ENCODE measurements around the gene GNAI3.

The GNAI3 gene

DNA sequence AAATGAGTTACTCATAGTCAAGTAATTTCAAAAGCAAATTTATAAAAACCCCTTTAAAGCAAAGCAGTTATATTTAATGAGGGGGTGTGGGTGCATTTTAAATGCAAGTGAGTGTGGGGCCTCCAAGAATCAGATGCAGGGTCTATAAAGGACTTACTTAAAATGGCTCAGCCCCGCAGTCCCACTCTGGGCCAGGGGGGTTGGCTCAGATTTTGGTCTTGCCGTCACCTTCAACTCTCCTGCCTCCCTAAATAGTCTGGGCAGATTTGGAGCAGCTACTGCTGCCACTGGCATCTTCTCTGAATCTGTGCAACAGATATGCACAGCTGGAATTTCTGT is 87.4 kb downstream of the GNAI3 start:
- H3K27ac ChIP-seq: no peak overlapping the region
- TF ChIP-seq, protein P1, sequence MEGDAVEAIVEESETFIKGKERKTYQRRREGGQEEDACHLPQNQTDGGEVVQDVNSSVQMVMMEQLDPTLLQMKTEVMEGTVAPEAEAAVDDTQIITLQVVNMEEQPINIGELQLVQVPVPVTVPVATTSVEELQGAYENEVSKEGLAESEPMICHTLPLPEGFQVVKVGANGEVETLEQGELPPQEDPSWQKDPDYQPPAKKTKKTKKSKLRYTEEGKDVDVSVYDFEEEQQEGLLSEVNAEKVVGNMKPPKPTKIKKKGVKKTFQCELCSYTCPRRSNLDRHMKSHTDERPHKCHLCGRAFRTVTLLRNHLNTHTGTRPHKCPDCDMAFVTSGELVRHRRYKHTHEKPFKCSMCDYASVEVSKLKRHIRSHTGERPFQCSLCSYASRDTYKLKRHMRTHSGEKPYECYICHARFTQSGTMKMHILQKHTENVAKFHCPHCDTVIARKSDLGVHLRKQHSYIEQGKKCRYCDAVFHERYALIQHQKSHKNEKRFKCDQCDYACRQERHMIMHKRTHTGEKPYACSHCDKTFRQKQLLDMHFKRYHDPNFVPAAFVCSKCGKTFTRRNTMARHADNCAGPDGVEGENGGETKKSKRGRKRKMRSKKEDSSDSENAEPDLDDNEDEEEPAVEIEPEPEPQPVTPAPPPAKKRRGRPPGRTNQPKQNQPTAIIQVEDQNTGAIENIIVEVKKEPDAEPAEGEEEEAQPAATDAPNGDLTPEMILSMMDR (conservative IDR thresholded peaks at IDR 0.05): no peak
- TF ChIP-seq ZFX (IDR thresholded peaks at IDR 0.05): no peak

DNA sequence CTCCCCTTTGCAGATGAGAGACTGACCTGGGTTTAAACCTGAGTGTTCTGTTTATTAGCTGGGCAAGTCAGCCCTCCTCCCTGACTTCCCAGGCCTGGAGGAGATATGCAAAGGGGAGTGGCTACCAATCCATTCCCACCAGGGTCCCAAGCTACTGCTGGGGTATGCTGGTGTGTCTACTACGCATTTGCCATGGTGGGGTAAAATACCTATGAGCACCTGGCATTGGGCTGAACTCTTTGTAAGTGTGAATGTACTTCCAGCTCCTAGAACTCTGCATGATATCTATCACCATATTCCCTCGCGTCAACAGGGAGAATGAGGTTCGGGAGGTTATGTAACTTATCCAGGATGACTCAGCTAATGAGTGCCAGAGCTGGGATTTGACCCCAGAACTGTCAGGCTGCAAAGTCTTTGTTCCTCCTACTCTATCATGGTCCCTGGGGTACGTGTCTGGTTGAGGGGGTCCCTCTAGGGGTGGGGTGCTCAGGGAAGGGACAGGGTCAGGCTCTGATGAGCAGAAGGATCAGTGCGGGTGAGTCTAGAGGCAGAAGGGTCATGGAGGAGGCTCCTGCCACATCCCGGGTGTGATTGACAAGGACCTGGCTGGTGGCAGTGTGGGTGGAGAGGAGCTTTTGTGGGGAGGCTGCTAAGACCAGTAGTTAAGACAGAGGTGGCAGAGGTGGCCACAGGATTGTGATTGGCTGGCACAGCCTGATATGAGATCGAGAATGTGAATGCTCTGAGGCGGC is 88.0 kb downstream of the GNAI3 start:
- TF ChIP-seq ZFX (IDR thresholded peaks at IDR 0.05): no peak
- TF ChIP-seq, protein P1 (conservative IDR thresholded peaks at IDR 0.05): no peak
- H3K27ac ChIP-seq: no peak overlapping the region

DNA sequence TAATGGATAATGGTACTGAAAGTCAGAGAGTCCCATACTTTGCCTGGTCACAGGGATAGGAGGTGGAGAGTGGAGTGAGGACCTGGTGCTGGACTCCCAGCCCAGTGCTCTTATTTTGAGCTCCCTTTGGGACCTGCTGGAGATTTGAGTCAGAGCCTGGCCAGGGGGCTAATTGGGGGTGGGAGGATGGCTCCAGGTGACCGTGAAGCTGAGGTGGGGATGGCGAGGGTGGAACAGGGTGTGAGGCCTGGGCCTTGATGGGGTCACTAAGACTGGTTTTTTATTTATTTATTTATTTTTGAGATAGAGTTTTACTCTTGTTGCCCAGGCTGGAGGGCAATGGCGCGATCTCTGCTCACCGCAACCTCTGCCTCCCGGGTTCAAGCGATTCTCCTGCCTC is 89.0 kb downstream of the GNAI3 start:
- H3K27ac ChIP-seq: no peak overlapping the region
- TF ChIP-seq ZFX (IDR thresholded peaks at IDR 0.05): no peak
- TF ChIP-seq, protein P1 (conservative IDR thresholded peaks at IDR 0.05): no peak

DNA sequence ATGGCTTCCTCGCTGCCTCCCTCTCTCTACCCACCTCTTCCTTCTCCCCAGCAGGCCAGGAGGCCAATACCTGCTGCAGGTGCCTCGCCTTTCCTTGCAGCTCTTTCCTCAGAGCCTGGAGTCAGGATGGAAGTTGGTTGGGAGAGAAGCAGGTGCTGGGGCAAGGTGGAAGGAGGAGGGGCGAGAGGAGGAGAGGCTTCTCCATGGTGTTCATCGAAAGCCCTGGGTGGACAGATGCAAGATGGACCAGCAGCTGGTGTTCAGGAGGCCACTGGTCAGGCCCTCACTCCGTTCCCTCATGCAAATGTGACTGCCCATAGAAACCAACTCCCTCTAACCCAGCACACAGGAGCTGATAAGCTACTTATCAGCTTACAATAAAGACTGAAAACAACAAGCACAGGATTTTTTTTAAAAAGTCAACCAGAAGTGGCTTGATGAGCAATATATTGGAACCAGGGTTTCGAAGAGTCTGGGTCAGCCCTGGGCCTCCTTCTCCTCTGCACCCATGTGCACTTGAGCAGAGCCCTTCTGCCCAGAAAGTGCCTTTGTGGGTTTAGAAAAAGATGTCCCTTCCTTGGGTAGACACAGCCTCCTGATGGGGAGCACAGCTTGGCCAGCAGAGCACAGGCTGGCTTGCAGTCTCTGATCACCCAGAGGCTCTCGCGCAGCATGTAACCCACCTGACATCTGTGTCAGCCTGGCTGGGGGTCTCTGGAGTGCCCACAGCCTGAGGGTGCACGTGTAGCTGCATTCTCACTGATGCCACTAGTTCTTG is 90.8 kb downstream of the GNAI3 start:
- no peak overlapping the region for H3K27ac ChIP-seq
- TF ChIP-seq, protein P1 (conservative IDR thresholded peaks at IDR 0.05): no peak
- TF ChIP-seq ZFX (IDR thresholded peaks at IDR 0.05): no peak

DNA sequence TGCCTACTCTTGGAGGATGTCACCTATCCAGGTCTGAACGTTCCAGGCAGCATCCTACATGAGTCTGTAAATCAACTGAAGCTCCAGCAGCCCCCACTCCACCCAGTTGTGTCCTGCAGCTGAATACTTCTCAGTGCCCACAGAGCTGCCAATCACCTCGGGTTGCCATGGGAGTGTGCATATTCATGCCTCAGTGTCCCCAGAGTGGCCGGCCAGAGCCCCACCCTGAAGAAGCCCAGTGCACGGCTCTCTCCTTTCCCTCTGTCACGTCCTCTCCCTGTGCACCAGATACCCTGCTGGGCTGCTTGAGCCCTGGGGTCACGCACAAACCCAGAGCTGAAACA is 91.4 kb downstream of the GNAI3 start:
- TF ChIP-seq ZFX (IDR thresholded peaks at IDR 0.05): no peak
- TF ChIP-seq, protein P1 (conservative IDR thresholded peaks at IDR 0.05): no peak
- H3K27ac ChIP-seq: no peak overlapping the region

DNA sequence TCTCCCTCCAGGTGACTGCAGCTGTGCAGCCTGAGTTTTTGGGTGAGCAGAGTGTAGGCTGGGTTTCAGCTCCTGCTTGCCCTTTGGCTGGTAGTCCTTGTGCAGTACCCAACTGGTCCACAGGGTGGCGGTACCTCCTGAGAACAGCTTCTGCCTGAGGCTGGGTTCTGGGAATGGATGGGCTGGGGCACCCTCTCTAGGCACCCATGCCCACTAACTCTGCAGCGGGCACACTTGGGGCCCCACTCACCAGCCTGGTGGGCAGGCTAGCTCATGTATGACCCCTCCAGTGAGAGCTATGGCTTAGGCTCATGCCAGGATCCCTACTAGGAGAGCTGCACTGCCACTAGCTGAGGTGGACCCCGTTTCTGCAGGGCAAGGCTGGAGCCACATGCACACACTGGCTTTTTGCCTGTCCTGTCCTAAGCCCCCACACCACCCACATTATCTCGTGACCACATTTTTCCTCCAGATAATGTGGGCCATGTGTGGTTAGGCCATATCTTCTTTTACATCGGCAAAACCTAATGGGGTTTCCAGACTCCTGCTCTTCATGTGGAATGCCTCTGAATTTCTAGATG is 92.0 kb downstream of the GNAI3 start:
- TF ChIP-seq, protein P1 (conservative IDR thresholded peaks at IDR 0.05): peak; percentile 95
- no peak for TF ChIP-seq ZFX (IDR thresholded peaks at IDR 0.05)
- H3K27ac ChIP-seq: no peak overlapping the region
